Transverse colon (tissue), 4 donors: ENCODE measurements around the gene ALPP.

ENCODE experiments used
- CTCF ChIP-seq, 5 experiments: fragments of 200-600 bp in 3 of 5; fragments of 450-650 bp in 2 of 5; sonication (generic) in 3 of 5; IDR thresholded peaks; 1 replicate in 2 of 5; 2 replicates in 3 of 5; pipeline ENCODE4 v1.5.1; 2016 to 2017; ENCODE audit warnings: antibody characterized with exemption in 5 of 5, inconsistent platforms in 3 of 5, mild to moderate bottlenecking in 2 of 5, moderate library complexity in 1 of 5
- POLR2AphosphoS5 ChIP-seq, 3 donors: sonication (generic); formaldehyde crosslinking; IDR thresholded peaks; one replicate each; pipeline ENCODE4 v1.6.1; 2016; ENCODE audit warnings: antibody characterized with exemption in 3 of 3

GRCh38 chr2:232376260-232376659, 2.3 kb upstream of the ALPP start:
- TF ChIP-seq POLR2AphosphoS5 (IDR thresholded peaks at IDR 0.05) (no peak), CTCF (IDR thresholded peaks at IDR 0.05) (no peak)
